ENCODE measurements around the gene CCDC146. TPM values are rescaled to one million over a fixed set of nuclear protein-coding genes. Genes with fewer than 3 reads are reported as not detected.
"Not testable (repeated sequence)": the region's sequence is repeated elsewhere in the genome, so short reads cannot be mapped to it uniquely, and the experiment has no call there.

The CCDC146 gene
- total RNA-seq = 10 to 100 TPM; 11.8 to 12.1 TPM

GRCh38 chr7:77121860-77122681 is at the start of gene CCDC146:
Gene CCDC146, plus strand, starts transcription at chr7:77122615. Its CDS starts 45,054 bp downstream, at chr7:77167669.
- peaks cover 8 to 14% of the 10 kb centered on the region in 2 donors for H3K4me1 ChIP-seq (ENCODE audit: control insufficient read depth in 1 of 2, low read depth in 2 of 2)
- H3K36me3 ChIP-seq; H3K9me3 ChIP-seq; H3K27me3 ChIP-seq (replicated peaks; ENCODE audit: insufficient read depth): not testable (repeated sequence)
- peak within 1 kb of the TSS; percentile 90 for H3K4me3 ChIP-seq
- ATAC-seq (ENCODE audit: insufficient number of reproducible peaks, low FRiP score, low read depth) (peak; percentile 98), DNase-seq (ENCODE audit: low spot score) (peak; percentile 98)
- H3K27ac ChIP-seq = peak within 1 kb of the TSS; percentile 22 to 66

GRCh38 chr7:77074786-77075396 is 47.5 kb upstream of the CCDC146 start:
- ATAC-seq (ENCODE audit: insufficient number of reproducible peaks, low FRiP score, low read depth); H3K36me3 ChIP-seq; DNase-seq (ENCODE audit: low spot score): not testable (repeated sequence)

GRCh38 chr7:77077060-77077459 is 45.4 kb upstream of the CCDC146 start:
- not testable (repeated sequence) for DNase-seq (ENCODE audit: low spot score); ATAC-seq (ENCODE audit: insufficient number of reproducible peaks, low FRiP score, low read depth)

More at GRCh38 chr7:77074786-77075396, 47.5 kb upstream of the CCDC146 start:
- H3K9me3 ChIP-seq; H3K4me3 ChIP-seq; H3K4me1 ChIP-seq (ENCODE audit: control insufficient read depth in 1 of 2, low read depth in 2 of 2); H3K27ac ChIP-seq; H3K27me3 ChIP-seq (replicated peaks; ENCODE audit: insufficient read depth): not testable (repeated sequence)

GRCh38 chr7:77079112-77079511 is 43.3 kb upstream of the CCDC146 start:
- H3K4me1 ChIP-seq (ENCODE audit: control insufficient read depth in 1 of 2, low read depth in 2 of 2); ATAC-seq (ENCODE audit: insufficient number of reproducible peaks, low FRiP score, low read depth); H3K9me3 ChIP-seq; H3K27me3 ChIP-seq (replicated peaks; ENCODE audit: insufficient read depth); H3K4me3 ChIP-seq; DNase-seq (ENCODE audit: low spot score); H3K36me3 ChIP-seq; H3K27ac ChIP-seq: not testable (repeated sequence)

More at GRCh38 chr7:77077060-77077459, 45.4 kb upstream of the CCDC146 start:
- H3K27ac ChIP-seq; H3K4me1 ChIP-seq (ENCODE audit: control insufficient read depth in 1 of 2, low read depth in 2 of 2); H3K36me3 ChIP-seq; H3K9me3 ChIP-seq; H3K4me3 ChIP-seq; H3K27me3 ChIP-seq (replicated peaks; ENCODE audit: insufficient read depth): not testable (repeated sequence)

- not testable (repeated sequence) for H3K27ac ChIP-seq; H3K27me3 ChIP-seq (replicated peaks; ENCODE audit: insufficient read depth); ATAC-seq (ENCODE audit: insufficient number of reproducible peaks, low FRiP score, low read depth); H3K4me3 ChIP-seq; H3K36me3 ChIP-seq; H3K4me1 ChIP-seq (ENCODE audit: control insufficient read depth in 1 of 2, low read depth in 2 of 2); DNase-seq (ENCODE audit: low spot score); H3K9me3 ChIP-seq
Measured at GRCh38 chr7:77079624-77080023, 42.8 kb upstream of the CCDC146 start.

GRCh38 chr7:77080236-77080635 is 42.2 kb upstream of the CCDC146 start:
- not testable (repeated sequence) for H3K27me3 ChIP-seq (replicated peaks; ENCODE audit: insufficient read depth); H3K4me1 ChIP-seq (ENCODE audit: control insufficient read depth in 1 of 2, low read depth in 2 of 2); ATAC-seq (ENCODE audit: insufficient number of reproducible peaks, low FRiP score, low read depth); H3K9me3 ChIP-seq; H3K36me3 ChIP-seq; H3K4me3 ChIP-seq; H3K27ac ChIP-seq; DNase-seq (ENCODE audit: low spot score)

- ATAC-seq (ENCODE audit: insufficient number of reproducible peaks, low FRiP score, low read depth); H3K27me3 ChIP-seq (replicated peaks; ENCODE audit: insufficient read depth); H3K4me1 ChIP-seq (ENCODE audit: control insufficient read depth in 1 of 2, low read depth in 2 of 2); H3K27ac ChIP-seq; H3K9me3 ChIP-seq; H3K36me3 ChIP-seq; H3K4me3 ChIP-seq; DNase-seq (ENCODE audit: low spot score): not testable (repeated sequence)
Measured at GRCh38 chr7:77082192-77082591, 40.2 kb upstream of the CCDC146 start.

- not testable (repeated sequence) for H3K4me1 ChIP-seq (ENCODE audit: control insufficient read depth in 1 of 2, low read depth in 2 of 2); H3K27me3 ChIP-seq (replicated peaks; ENCODE audit: insufficient read depth); ATAC-seq (ENCODE audit: insufficient number of reproducible peaks, low FRiP score, low read depth); H3K27ac ChIP-seq; DNase-seq (ENCODE audit: low spot score); H3K36me3 ChIP-seq; H3K9me3 ChIP-seq; H3K4me3 ChIP-seq
Measured at GRCh38 chr7:77092301-77092700, 30.1 kb upstream of the CCDC146 start.

GRCh38 chr7:77100501-77100900 is 21.9 kb upstream of the CCDC146 start:
- H3K9me3 ChIP-seq; H3K27me3 ChIP-seq (replicated peaks; ENCODE audit: insufficient read depth); H3K4me3 ChIP-seq; DNase-seq (ENCODE audit: low spot score); H3K36me3 ChIP-seq; H3K4me1 ChIP-seq (ENCODE audit: control insufficient read depth in 1 of 2, low read depth in 2 of 2); ATAC-seq (ENCODE audit: insufficient number of reproducible peaks, low FRiP score, low read depth); H3K27ac ChIP-seq: not testable (repeated sequence)

GRCh38 chr7:77101187-77101586 is 21.2 kb upstream of the CCDC146 start:
- not testable (repeated sequence) for H3K4me3 ChIP-seq; ATAC-seq (ENCODE audit: insufficient number of reproducible peaks, low FRiP score, low read depth); H3K27me3 ChIP-seq (replicated peaks; ENCODE audit: insufficient read depth); DNase-seq (ENCODE audit: low spot score); H3K4me1 ChIP-seq (ENCODE audit: control insufficient read depth in 1 of 2, low read depth in 2 of 2); H3K36me3 ChIP-seq; H3K9me3 ChIP-seq; H3K27ac ChIP-seq

- H3K9me3 ChIP-seq; H3K36me3 ChIP-seq; DNase-seq (ENCODE audit: low spot score); H3K27me3 ChIP-seq (replicated peaks; ENCODE audit: insufficient read depth); ATAC-seq (ENCODE audit: insufficient number of reproducible peaks, low FRiP score, low read depth); H3K4me3 ChIP-seq; H3K4me1 ChIP-seq (ENCODE audit: control insufficient read depth in 1 of 2, low read depth in 2 of 2); H3K27ac ChIP-seq: not testable (repeated sequence)
Measured at GRCh38 chr7:77102671-77103070, 19.7 kb upstream of the CCDC146 start.

GRCh38 chr7:77105904-77106303 is 16.5 kb upstream of the CCDC146 start:
- H3K27ac ChIP-seq; ATAC-seq (ENCODE audit: insufficient number of reproducible peaks, low FRiP score, low read depth); DNase-seq (ENCODE audit: low spot score); H3K36me3 ChIP-seq; H3K27me3 ChIP-seq (replicated peaks; ENCODE audit: insufficient read depth); H3K9me3 ChIP-seq; H3K4me3 ChIP-seq; H3K4me1 ChIP-seq (ENCODE audit: control insufficient read depth in 1 of 2, low read depth in 2 of 2): not testable (repeated sequence)

All from thoracic aorta (tissue), 2 donors.